NCI-H1694 treated with DMSO at 0.1 percent for 48 hours (cell line): Measurements from ENCODE around the gene TMC6.
"Not testable (repeated sequence)": the region's sequence is repeated elsewhere in the genome, so short reads cannot be mapped to it uniquely, and the experiment has no call there.

Source experiments
- DNase-seq: peaks from one replicate; lab custom pipeline; 2025; lab: John Stamatoyannopoulos, UW

The TMC6 gene

GRCh38 chr17:78159575-78160158 lies 31.1 kb upstream of the TMC6 start:
- DNase-seq = no peak

- DNase-seq = no peak
Observed at GRCh38 chr17:78154903-78155811, 26.6 kb upstream of the TMC6 start.

- DNase-seq = no peak
Observed at GRCh38 chr17:78151514-78152008, 23.0 kb upstream of the TMC6 start.

- DNase-seq = no peak
Observed at GRCh38 chr17:78148286-78149016, 19.9 kb upstream of the TMC6 start.

GRCh38 chr17:78147315-78147998 lies 18.9 kb upstream of the TMC6 start:
- DNase-seq = no peak

GRCh38 chr17:78146881-78147280 lies 18.3 kb upstream of the TMC6 start:
- no peak for DNase-seq

GRCh38 chr17:78146471-78146869 lies 17.9 kb upstream of the TMC6 start:
- no peak for DNase-seq

GRCh38 chr17:78144736-78145641 lies 16.4 kb upstream of the TMC6 start:
- no peak for DNase-seq

GRCh38 chr17:78144147-78144719 lies 15.7 kb upstream of the TMC6 start:
- no peak for DNase-seq

- DNase-seq = no peak
Observed at GRCh38 chr17:78143214-78144146, 14.9 kb upstream of the TMC6 start.

GRCh38 chr17:78142119-78142861 lies 13.7 kb upstream of the TMC6 start:
- DNase-seq = no peak

- no peak for DNase-seq
Observed at GRCh38 chr17:78141437-78142118, 13.0 kb upstream of the TMC6 start.

GRCh38 chr17:78140169-78141051 lies 11.9 kb upstream of the TMC6 start:
- no peak for DNase-seq

- DNase-seq = not testable (repeated sequence)
Observed at GRCh38 chr17:78139861-78140168, 11.3 kb upstream of the TMC6 start.

GRCh38 chr17:78138204-78139060 lies 9.9 kb upstream of the TMC6 start:
- DNase-seq = no peak
